HepG2 (cell line): ENCODE data around the gene PLBD1. TPM values are rescaled to one million over a fixed set of nuclear protein-coding genes. Genes with fewer than 3 reads are reported as not detected.

Source experiments
- ATAC-seq: fragments of 200-7000 bp; cut with Tn5 transposase; 3 replicates; pipeline ENCODE4 v1.9.1; 2020; ENCODE audit warnings: mild to moderate bottlenecking, moderate library complexity
- BruUV-seq: library from RNA; stranded (reverse); fragments of 400-500 nt; replicated peaks from 2 replicates; lab custom pipeline; 2021; lab: Mats Ljungman, UMichigan
- CTCF ChIA-PET: fragments of 300-600 bp; formaldehyde crosslinking; extraction: SDS; loops from one replicate; lab custom pipeline; 2021; ENCODE audit warnings: low total read pairs, inconsistent platforms, low intra/inter-chr PET ratio; lab: Yijun Ruan, JAX
- POLR2A ChIA-PET: fragments of 350-600 bp; sonication (Branson Sonifier 250); formaldehyde crosslinking; loops from one replicate; lab custom pipeline; 2020; ENCODE audit warnings: antibody characterized with exemption, inconsistent platforms; lab: Yijun Ruan, JAX
- DNase-seq: peaks from one replicate; pipeline ENCODE4 v3.0.0-alpha.2; 2015; ENCODE audit warnings: low spot score
- FAIRE-seq: peaks from 3 replicates; lab custom pipeline; 2011; peaks lifted over from hg19 to GRCh38; lab: Jason Lieb, UNC
- H2AFZ ChIP-seq: one replicate; pipeline ENCODE4 v1.6.1; 2011; ENCODE audit warnings: low read length, inconsistent platforms
- H3K27ac ChIP-seq: fragments of 300-600 bp; 3 replicates; pipeline ENCODE4 v1.8.0; 2011; ENCODE audit warnings: mixed run types, mild to moderate bottlenecking, mixed read lengths, low read length, inconsistent platforms; ENCODE audit not compliant: insufficient read depth; ENCODE audit errors: extremely low read length
- H3K27me3 ChIP-seq, 2 experiments: fragments of 200-600 bp in 1 of 2; 2 replicates in 1 of 2; 3 replicates in 1 of 2; pipeline versions ENCODE4 v1.6.0 to v1.8.0; 2011; ENCODE audit warnings: low read length in 2 of 2, mild to moderate bottlenecking in 2 of 2, moderate library complexity in 2 of 2, inconsistent platforms in 1 of 2; ENCODE audit not compliant: insufficient read depth in 2 of 2, control insufficient read depth in 1 of 2
- H3K36me3 ChIP-seq, 2 experiments: fragments of 200-600 bp in 1 of 2; replicated peaks in 1 of 2; 2 replicates in 1 of 2; 3 replicates in 1 of 2; pipeline versions ENCODE4 v1.5.1 to v1.8.0; 2011; ENCODE audit warnings: low read length in 2 of 2, inconsistent platforms in 1 of 2; ENCODE audit not compliant: insufficient read depth in 2 of 2, control insufficient read depth in 1 of 2
- H3K4me1 ChIP-seq: 2 replicates; pipeline ENCODE4 v1.5.1; 2012; ENCODE audit warnings: low read length, inconsistent platforms; ENCODE audit not compliant: insufficient read depth
- H3K4me2 ChIP-seq: 2 replicates; pipeline ENCODE4 v1.6.0; 2011; ENCODE audit warnings: low read depth, low read length, inconsistent platforms
- H3K4me3 ChIP-seq, 3 experiments: fragments of 200-600 bp in 1 of 3; sonication (generic), shearing (Covaris generic) in 1 of 3; replicated peaks in 1 of 3; 2 replicates each; pipeline ENCODE4 v1.5.1; 2011 to 2016; ENCODE audit warnings: low read length in 3 of 3, inconsistent platforms in 2 of 3, low read depth in 2 of 3, mild to moderate bottlenecking in 2 of 3, control low read depth in 1 of 3, mixed read lengths in 1 of 3; ENCODE audit not compliant: insufficient read depth in 1 of 3
- H3K79me2 ChIP-seq: one replicate; pipeline ENCODE4 v1.6.1; 2011; ENCODE audit warnings: low read length, inconsistent platforms; ENCODE audit not compliant: insufficient read depth
- H3K9ac ChIP-seq: 2 replicates; pipeline ENCODE4 v1.6.0; 2011; ENCODE audit warnings: mild to moderate bottlenecking, low read depth, low read length, inconsistent platforms; ENCODE audit not compliant: insufficient read depth
- H3K9me3 ChIP-seq: 2 replicates; pipeline ENCODE4 v1.5.1; 2012; ENCODE audit warnings: mild to moderate bottlenecking, low read length
- H4K20me1 ChIP-seq: 2 replicates; pipeline ENCODE4 v1.6.0; 2011; ENCODE audit warnings: inconsistent platforms, mild to moderate bottlenecking, low read length, moderate library complexity; ENCODE audit not compliant: insufficient read depth
- CREBL2 ChIP-seq: sonication (generic); formaldehyde crosslinking; IDR thresholded peaks from 2 replicates; pipeline ENCODE4 v1.8.1; 2023; ENCODE audit warnings: missing genetic modification reagents, mild to moderate bottlenecking, borderline replicate concordance
- DMAP1 ChIP-seq: IDR thresholded peaks from 2 replicates; pipeline ENCODE4 v1.6.1; 2016
- FOSL1 ChIP-seq: sonication (generic); formaldehyde crosslinking; IDR thresholded peaks from 2 replicates; pipeline ENCODE4 v1.9.0; 2021; ENCODE audit warnings: missing genetic modification reagents, borderline replicate concordance
- NFE2 ChIP-seq: sonication (generic); formaldehyde crosslinking; IDR thresholded peaks from 2 replicates; pipeline ENCODE4 v1.4.0; 2020; ENCODE audit warnings: missing genetic modification reagents
- TOPORS ChIP-seq: sonication (generic); formaldehyde crosslinking; IDR thresholded peaks from 2 replicates; pipeline ENCODE4 v1.8.0; 2023; ENCODE audit warnings: mild to moderate bottlenecking, missing genetic modification reagents
- YEATS4 ChIP-seq: sonication (generic); formaldehyde crosslinking; IDR thresholded peaks from 2 replicates; pipeline ENCODE4 v1.4.0; 2020; ENCODE audit warnings: missing genetic modification reagents, borderline replicate concordance
- ZBTB46 ChIP-seq: sonication (generic); formaldehyde crosslinking; IDR thresholded peaks from 2 replicates; pipeline ENCODE4 v1.4.0; 2020; ENCODE audit warnings: mild to moderate bottlenecking, missing genetic modification reagents, borderline replicate concordance
- ZNF451 ChIP-seq: sonication (generic); formaldehyde crosslinking; IDR thresholded peaks from 2 replicates; pipeline ENCODE4 v1.5.0; 2020; ENCODE audit warnings: mild to moderate bottlenecking, missing genetic modification reagents
- ZNF501 ChIP-seq: sonication (generic); formaldehyde crosslinking; IDR thresholded peaks from 2 replicates; pipeline ENCODE4 v1.5.1; 2020; ENCODE audit warnings: mild to moderate bottlenecking, moderate library complexity, missing genetic modification reagents
- ZNF740 ChIP-seq: sonication (generic); formaldehyde crosslinking; IDR thresholded peaks from 2 replicates; pipeline ENCODE4 v1.4.0; 2020; ENCODE audit warnings: missing genetic modification reagents
- ZNF781 ChIP-seq: sonication (generic); formaldehyde crosslinking; IDR thresholded peaks from 2 replicates; pipeline ENCODE4 v1.5.1; 2020; ENCODE audit warnings: borderline replicate concordance, mild to moderate bottlenecking, missing genetic modification reagents; ENCODE audit errors: not compliant biosample characterization
- ZSCAN29 ChIP-seq: sonication (generic); formaldehyde crosslinking; conservative IDR thresholded peaks from 2 replicates; pipeline ENCODE4 v1.4.0; 2020; ENCODE audit warnings: mild to moderate bottlenecking, missing genetic modification reagents
- WGBS: methylation state at CpG from one replicate; pipeline ENCODE4 v1.1.6; 2017; ENCODE audit warnings: low lambda C conversion rate; 5-methylcytosine and 5-hydroxymethylcytosine counted together
- in situ Hi-C: cut with HindIII; loops from 2 replicates; pipeline ENCODE4 v1.10.0; 2017; ENCODE audit warnings: low pct_unique_long_range_greater_than_20kb; ENCODE audit not compliant: extremely low pct_ligation_motif_present
- intact Hi-C: fragments of 100-400 bp; cut with micrococcal nuclease; formaldehyde crosslinking; loops from one replicate; pipeline ENCODE4 v1.10.0; 2022; ENCODE audit not compliant: unreplicated experiment
- polyA plus RNA-seq, 8 experiments: library from polyadenylated mRNA; depleted of rRNA in 3 of 8; stranded (reverse) in 7 of 8; unstranded in 1 of 8; fragments of >200 nt; fragmentation: Illumina TruSeq in 4 of 8; extraction: Trizol in 4 of 8; gene quantifications; 2 replicates each; pipeline versions ENCODE4 v1.2.1 to v1.2.3, GENCODE V29; 2011 to 2016; ENCODE audit warnings: low read depth in 4 of 8, missing spikeins in 1 of 8, mixed read lengths in 1 of 8; ENCODE audit not compliant: insufficient read depth in 1 of 8
- total RNA-seq, 5 experiments: library from RNA; depleted of rRNA; stranded (reverse); fragments of >200 nt; fragmentation: Illumina TruSeq; extraction: Trizol; gene quantifications; 2 replicates each; pipeline ENCODE4 v1.2.3, GENCODE V29; 2016; ENCODE audit warnings: low read depth in 1 of 5

The PLBD1 gene
- total and polyA plus RNA-seq, 2 of the 13 experiments (the other 11 are each of a cell fraction or from before 2014, with no cell fraction given), result not detected

- no peaks in the 10 kb centered on the region for H3K79me2 ChIP-seq
- intact Hi-C loops, result no loop called here
- in situ Hi-C loops, result no loop called here
- no peaks in the 10 kb centered on the region for H3K36me3 ChIP-seq
- peaks cover 0 to 2% of the 10 kb centered on the region in 2 experiments; a peak in 2 of 5 replicates for H3K27me3 ChIP-seq
- H3K4me2 ChIP-seq, result no peak overlapping the region
- no peaks in the 10 kb centered on the region for H4K20me1 ChIP-seq
- no peak overlapping the region for H3K4me3 ChIP-seq
- FAIRE-seq, result no peak
- TF ChIP-seq ZNF781 (CRISPR knock-in tag), result no peak
- TF ChIP-seq ZNF451 (CRISPR knock-in tag), result no peak
- TF ChIP-seq ZNF501, result no peak
- TF ChIP-seq ZNF740 (CRISPR knock-in tag), result no peak
- TF ChIP-seq, all 625 proteins: peak for 0
- Histone ChIP-seq H3K4me1 (no peaks in the 10 kb centered on the region), H3K9me3 (no peaks in the 10 kb centered on the region), H3K9ac (no peak overlapping the region), H3K27ac (no peak overlapping the region), H2AFZ (no peak overlapping the region)
- no TSS peak for BruUV-seq
- no peak for ATAC-seq
- ChIA-PET CTCF (no interaction called here), POLR2A (no interaction called here)
- DNase-seq, result no peak
- WGBS, result 16% methylated on average over 7 of the region's 7 CpGs
These were observed 22.2 kb downstream of the PLBD1 start for GRCh38 chr12:14545144-14546124.

GRCh38 chr12:14540801-14541462 lies 26.8 kb downstream of the PLBD1 start:
- H3K9me3 ChIP-seq, result no peaks in the 10 kb centered on the region
- H3K36me3 ChIP-seq, result no peaks in the 10 kb centered on the region
- no peaks in the 10 kb centered on the region for H3K27me3 ChIP-seq
- POLR2A ChIA-PET, result no interaction called here
- H4K20me1 ChIP-seq, result no peaks in the 10 kb centered on the region
- ATAC-seq (no peak), FAIRE-seq (no peak), DNase-seq (no peak)
- no peaks in the 10 kb centered on the region for H3K4me1 ChIP-seq
- H3K79me2 ChIP-seq, result no peaks in the 10 kb centered on the region
- BruUV-seq, result no TSS peak
- 20% methylated on average over 4 of the region's 4 CpGs for WGBS
- H3K27ac ChIP-seq, result no peak overlapping the region
- no peak overlapping the region for H2AFZ ChIP-seq
- no peak overlapping the region for H3K9ac ChIP-seq
- no peak overlapping the region for H3K4me3 ChIP-seq
- intact Hi-C loops, result no loop called here
- in situ Hi-C loops, result no loop called here
- CTCF ChIA-PET, result no interaction called here
- H3K4me2 ChIP-seq, result no peak overlapping the region
- TF ChIP-seq NFE2 (CRISPR knock-in tag) (no peak), TOPORS (CRISPR knock-in tag) (no peak), YEATS4 (CRISPR knock-in tag) (no peak), CREBL2 (CRISPR knock-in tag) (no peak), ZSCAN29 (CRISPR knock-in tag) (no peak), DMAP1 (no peak), ZBTB46 (CRISPR knock-in tag) (no peak), FOSL1 (no peak)
